K562 (cell line): ENCODE measurements around the gene NOMO2. TPM values are rescaled to one million over a fixed set of nuclear protein-coding genes. Genes with fewer than 3 reads are reported as not detected.
A peak's percentile ranks its signal among the peaks of the same experiment; 100 is the strongest.
"Not testable (repeated sequence)": the region's sequence is repeated elsewhere in the genome, so short reads cannot be mapped to it uniquely, and the experiment has no call there.

Source experiments
- ATAC-seq: fragments of 200-7000 bp; cut with Tn5 transposase; 3 replicates; pipeline ENCODE4 v1.9.1; 2020; ENCODE audit warnings: moderate library complexity
- BruUV-seq: library from RNA; stranded (reverse); fragments of 400-500 nt; replicated peaks from 2 replicates; lab custom pipeline; 2021; lab: Mats Ljungman, UMichigan
- CTCF ChIA-PET: fragments of 300-600 bp; formaldehyde crosslinking; extraction: SDS; loops from one replicate; lab custom pipeline; 2021; ENCODE audit warnings: low intra/inter-chr PET ratio; lab: Yijun Ruan, JAX
- POLR2A ChIA-PET: fragments of 300-600, 350-650 bp; sonication (Branson Sonifier 250); formaldehyde crosslinking; extraction: SDS; loops from one replicate; lab custom pipeline; 2021; ENCODE audit warnings: antibody characterized with exemption, inconsistent platforms; lab: Yijun Ruan, JAX
- DNase-seq, 4 experiments: peaks; one replicate each; pipeline versions ENCODE4 v3.0.0 to v3.0.0-alpha.2; 2011 to 2018; ENCODE audit warnings: low spot score in 3 of 4, mixed read lengths in 3 of 4; ENCODE audit errors: extremely low read depth in 1 of 4
- FAIRE-seq: peaks from 2 replicates; lab custom pipeline; 2011; peaks lifted over from hg19 to GRCh38; lab: Jason Lieb, UNC
- H2AFZ ChIP-seq: 2 replicates; pipeline ENCODE4 v1.6.0; 2011; ENCODE audit warnings: low read depth, low read length, control low read depth, inconsistent platforms
- H3K27ac ChIP-seq: fragments of 200-600 bp; 3 replicates; pipeline ENCODE4 v1.8.0; 2011; ENCODE audit warnings: low read depth, mild to moderate bottlenecking, control low read depth, inconsistent platforms, low read length, moderate library complexity, mixed read lengths; ENCODE audit errors: extremely low read depth
- H3K27me3 ChIP-seq, 2 experiments: fragments of 300-600 bp in 1 of 2; 2 replicates in 1 of 2; 3 replicates in 1 of 2; pipeline versions ENCODE4 v1.6.0 to v1.8.0; 2011; ENCODE audit warnings: inconsistent platforms in 2 of 2, low read length in 2 of 2, mild to moderate bottlenecking in 1 of 2, mixed read lengths in 1 of 2, moderate library complexity in 1 of 2; ENCODE audit not compliant: control insufficient read depth in 2 of 2, insufficient read depth in 2 of 2
- H3K36me3 ChIP-seq: fragments of 300-600 bp; 3 replicates; pipeline ENCODE4 v1.8.0; 2011; ENCODE audit warnings: mild to moderate bottlenecking, low read length, inconsistent platforms; ENCODE audit not compliant: control insufficient read depth, insufficient read depth
- H3K4me1 ChIP-seq, 2 experiments: fragments of 200-600 bp in 1 of 2; replicated peaks in 1 of 2; 2 replicates in 1 of 2; 3 replicates in 1 of 2; pipeline versions ENCODE4 v1.5.1 to v1.8.0; 2011; ENCODE audit warnings: inconsistent platforms in 2 of 2, low read length in 2 of 2, mild to moderate bottlenecking in 1 of 2, mixed read lengths in 1 of 2, moderate library complexity in 1 of 2; ENCODE audit not compliant: control insufficient read depth in 2 of 2, insufficient read depth in 2 of 2
- H3K4me2 ChIP-seq: 2 replicates; pipeline ENCODE4 v1.6.1; 2011; ENCODE audit warnings: low read length, control low read depth, inconsistent platforms, mixed read lengths; ENCODE audit not compliant: insufficient read depth
- H3K4me3 ChIP-seq: fragments of 200-600 bp; sonication (generic), shearing (Covaris generic); 2 replicates; pipeline ENCODE4 v1.5.1; 2016; ENCODE audit warnings: control low read depth, inconsistent platforms
- H3K79me2 ChIP-seq: fragments of 200-600 bp; 3 replicates; pipeline ENCODE4 v1.8.0; 2011; ENCODE audit warnings: low read length, inconsistent platforms; ENCODE audit not compliant: control insufficient read depth, insufficient read depth
- H3K9ac ChIP-seq, 2 experiments: 2 replicates each; pipeline versions ENCODE4 v1.6.0 to v1.6.1; 2011; ENCODE audit warnings: low read depth in 2 of 2, low read length in 2 of 2, control low read depth in 1 of 2, inconsistent platforms in 1 of 2, mild to moderate bottlenecking in 1 of 2, mixed read lengths in 1 of 2; ENCODE audit not compliant: insufficient read depth in 1 of 2
- H3K9me1 ChIP-seq: one replicate; pipeline ENCODE4 v1.6.0; 2011; ENCODE audit warnings: inconsistent platforms, mild to moderate bottlenecking, low read length, moderate library complexity; ENCODE audit not compliant: control insufficient read depth, insufficient read depth
- H3K9me3 ChIP-seq: replicated peaks from 2 replicates; pipeline ENCODE4 v1.5.1; 2011; ENCODE audit warnings: low read depth, low read length, inconsistent platforms; ENCODE audit not compliant: control insufficient read depth, insufficient read depth
- H4K20me1 ChIP-seq: replicated peaks from 2 replicates; pipeline ENCODE4 v1.6.1; 2011; ENCODE audit warnings: low read length, inconsistent platforms, mixed read lengths; ENCODE audit not compliant: control insufficient read depth, insufficient read depth
- ZNF146 ChIP-seq: IDR thresholded peaks from one replicate; pipeline ENCODE4 v1.6.1; 2018; ENCODE audit warnings: missing compliant biosample characterization; ENCODE audit not compliant: unreplicated experiment
- WGBS: fragments of 100-300 bp; shearing (Covaris generic); methylation state at CpG from one replicate; pipeline ENCODE4 v1.1.6; 2016; ENCODE audit warnings: low coverage, mixed read lengths; ENCODE audit not compliant: insufficient coverage; ENCODE audit errors: missing lambda C conversion rate; 5-methylcytosine and 5-hydroxymethylcytosine counted together
- in situ Hi-C: fragments of 300-500 bp; cut with MboI; formaldehyde crosslinking; loops from 4 replicates; pipeline ENCODE4 v1.15.0; 2018; ENCODE audit warnings: inconsistent platforms, mixed read lengths
- intact Hi-C: fragments of 100-400 bp; cut with micrococcal nuclease; formaldehyde crosslinking; loops from 2 replicates; pipeline ENCODE4 v1.14.2; 2022
- polyA plus RNA-seq, 8 experiments: library from polyadenylated mRNA; depleted of rRNA in 4 of 8; stranded (reverse) in 5 of 8; unstranded in 3 of 8; fragments of >200 nt; fragmentation: Nextera tagmentation in 2 of 8; fragmentation: Illumina TruSeq in 1 of 8; extraction: Ambion mirVana in 2 of 8; extraction: Trizol in 1 of 8; gene quantifications; 2 replicates each; pipeline versions ENCODE4 v1.2.1 to v1.2.3, GENCODE V29; 2011 to 2014; ENCODE audit warnings: inconsistent platforms in 1 of 8, missing spikeins in 1 of 8
- total RNA-seq, 7 experiments: library from RNA; depleted of rRNA in 6 of 7; stranded (reverse); fragments of >200 nt in 6 of 7; fragmentation: Illumina TruSeq in 2 of 7; extraction: Trizol in 2 of 7; gene quantifications; 2 replicates each; pipeline versions ENCODE4 v1.2.1 to v1.2.3, GENCODE V29; 2011 to 2021; ENCODE audit warnings: low replicate concordance in 1 of 7

NOMO2 gene
- total and polyA plus RNA-seq, 9 of the 15 experiments (the other 6 are each of a cell fraction or from before 2014, with no cell fraction given): 25.2 to 82.2 (median 44.0) TPM

DNA sequence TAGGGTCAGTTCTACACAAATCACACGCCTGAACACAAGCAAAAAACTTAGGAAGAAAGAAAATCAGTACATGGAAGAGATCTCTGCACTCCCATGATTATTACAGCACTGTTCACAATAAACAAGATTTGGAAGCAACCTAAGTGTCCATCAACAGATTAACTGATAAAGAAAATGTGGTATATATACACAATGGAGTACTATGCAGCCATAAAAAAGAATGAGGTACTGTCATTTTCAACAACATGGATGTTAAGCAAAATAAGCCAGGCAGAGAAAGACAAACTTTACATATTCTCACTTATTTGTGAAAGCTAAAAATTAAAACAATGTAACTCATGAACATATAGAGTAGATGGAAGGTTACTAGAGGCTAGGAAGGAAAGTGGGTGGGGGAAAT, 16.0 kb upstream of the NOMO2 start:
- in situ Hi-C loops, H3K4me1 ChIP-seq, H3K27me3 ChIP-seq, ATAC-seq, H3K4me2 ChIP-seq, POLR2A ChIA-PET, FAIRE-seq, H4K20me1 ChIP-seq, CTCF ChIA-PET, BruUV-seq, H3K9me1 ChIP-seq, DNase-seq, H3K27ac ChIP-seq, H3K36me3 ChIP-seq, H3K9me3 ChIP-seq, H2AFZ ChIP-seq, H3K79me2 ChIP-seq, H3K4me3 ChIP-seq, intact Hi-C loops, H3K9ac ChIP-seq: not testable (repeated sequence)
- WGBS: 0% methylated on average over 1 of the region's 1 CpG
- TF ChIP-seq ZNF146 (CRISPR knock-in tag): peak; percentile 71

DNA sequence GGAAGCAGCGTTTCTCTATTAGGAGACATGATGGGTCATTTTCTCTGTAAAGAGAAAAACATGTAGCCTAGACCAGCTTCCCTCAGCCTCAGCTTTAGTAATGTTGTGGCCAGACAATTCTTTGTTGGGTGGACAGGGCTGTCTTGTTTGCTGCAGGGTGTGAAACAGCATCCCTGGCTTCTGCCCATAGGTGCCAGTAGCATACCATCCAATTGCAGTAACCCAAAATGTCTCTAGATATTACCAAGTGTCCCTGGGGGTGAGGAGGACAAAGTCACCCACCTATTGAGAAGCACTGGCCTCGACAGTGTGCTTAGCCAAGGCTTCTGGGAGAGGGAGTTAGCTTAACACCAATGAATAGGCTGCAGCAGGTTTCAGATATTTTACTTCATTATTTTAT, 14.0 kb upstream of the NOMO2 start:
- DNase-seq, H2AFZ ChIP-seq, H4K20me1 ChIP-seq, ATAC-seq, CTCF ChIA-PET, H3K9me1 ChIP-seq, H3K27me3 ChIP-seq, POLR2A ChIA-PET, H3K4me2 ChIP-seq, in situ Hi-C loops, H3K27ac ChIP-seq, BruUV-seq, H3K9me3 ChIP-seq, H3K9ac ChIP-seq, H3K79me2 ChIP-seq, H3K4me1 ChIP-seq, H3K36me3 ChIP-seq, intact Hi-C loops, FAIRE-seq, H3K4me3 ChIP-seq: not testable (repeated sequence)
- 0% methylated on average over 1 of the region's 2 CpGs for WGBS

DNA sequence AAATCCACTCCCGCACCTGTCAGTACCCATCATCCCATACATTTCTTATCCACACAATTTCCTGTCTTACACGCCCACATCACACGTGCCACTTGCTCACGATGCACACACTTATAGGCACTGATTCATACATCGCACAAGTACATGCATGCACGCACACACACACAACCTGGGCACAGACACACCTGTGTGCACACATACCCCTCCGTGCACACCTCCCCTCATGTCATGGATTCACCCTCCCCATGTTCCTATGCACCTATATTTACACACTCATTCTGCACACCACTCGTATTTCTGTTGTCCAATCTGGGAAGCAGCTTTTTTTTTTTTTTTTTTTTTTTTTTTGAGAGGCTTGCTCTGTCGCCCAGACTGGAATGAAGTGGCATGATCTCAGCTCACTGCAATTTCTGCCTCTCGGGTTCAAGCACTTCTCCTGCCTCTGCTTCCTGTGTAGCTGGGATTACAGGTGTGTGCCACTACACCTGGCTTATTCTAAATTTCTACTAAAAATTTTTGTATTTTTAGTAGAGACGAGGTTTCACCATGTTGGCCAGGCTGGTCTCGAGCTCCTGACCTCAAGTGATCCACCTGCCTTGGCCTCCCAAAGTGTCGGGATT, 13.5 kb upstream of the NOMO2 start:
- intact Hi-C loops, FAIRE-seq, in situ Hi-C loops, H3K9me1 ChIP-seq, H3K79me2 ChIP-seq, H3K4me3 ChIP-seq, H3K27ac ChIP-seq, H4K20me1 ChIP-seq, H3K4me2 ChIP-seq, POLR2A ChIA-PET, H2AFZ ChIP-seq, H3K9me3 ChIP-seq, H3K27me3 ChIP-seq, H3K9ac ChIP-seq, DNase-seq, BruUV-seq, H3K36me3 ChIP-seq, H3K4me1 ChIP-seq, CTCF ChIA-PET, ATAC-seq: not testable (repeated sequence)
- 4% methylated on average over 6 of the region's 13 CpGs for WGBS
